ENCODE results near the gene LRIG1. TPM values are rescaled to one million over a fixed set of nuclear protein-coding genes. Genes with fewer than 3 reads are reported as not detected.

LRIG1 gene
- total and polyA plus RNA-seq, 10 of the 15 experiments (the other 5 are each of a cell fraction or from before 2014, with no cell fraction given) = 0.84 to 16.4 (median 8.1) TPM

DNA sequence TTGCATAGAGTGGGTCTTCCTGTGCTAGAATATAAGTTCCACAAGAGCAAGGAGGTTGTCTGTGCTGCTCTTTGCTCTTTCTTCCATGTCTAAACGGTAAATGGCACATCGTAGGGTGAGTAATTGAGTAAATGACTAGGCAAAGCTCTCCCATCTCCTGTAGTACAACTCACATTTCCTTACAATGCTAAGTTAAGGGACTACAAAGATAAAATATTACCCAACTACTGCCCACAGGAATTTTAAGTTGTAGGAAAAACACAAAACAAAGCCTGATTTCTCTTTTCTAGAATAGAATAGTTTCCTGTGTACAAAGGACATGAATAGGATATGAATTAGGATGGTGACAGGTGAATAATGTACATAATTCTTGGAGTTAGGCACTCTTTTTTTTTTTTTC is 19.9 kb upstream of the LRIG1 start (continued):
- TF ChIP-seq, protein P1, sequence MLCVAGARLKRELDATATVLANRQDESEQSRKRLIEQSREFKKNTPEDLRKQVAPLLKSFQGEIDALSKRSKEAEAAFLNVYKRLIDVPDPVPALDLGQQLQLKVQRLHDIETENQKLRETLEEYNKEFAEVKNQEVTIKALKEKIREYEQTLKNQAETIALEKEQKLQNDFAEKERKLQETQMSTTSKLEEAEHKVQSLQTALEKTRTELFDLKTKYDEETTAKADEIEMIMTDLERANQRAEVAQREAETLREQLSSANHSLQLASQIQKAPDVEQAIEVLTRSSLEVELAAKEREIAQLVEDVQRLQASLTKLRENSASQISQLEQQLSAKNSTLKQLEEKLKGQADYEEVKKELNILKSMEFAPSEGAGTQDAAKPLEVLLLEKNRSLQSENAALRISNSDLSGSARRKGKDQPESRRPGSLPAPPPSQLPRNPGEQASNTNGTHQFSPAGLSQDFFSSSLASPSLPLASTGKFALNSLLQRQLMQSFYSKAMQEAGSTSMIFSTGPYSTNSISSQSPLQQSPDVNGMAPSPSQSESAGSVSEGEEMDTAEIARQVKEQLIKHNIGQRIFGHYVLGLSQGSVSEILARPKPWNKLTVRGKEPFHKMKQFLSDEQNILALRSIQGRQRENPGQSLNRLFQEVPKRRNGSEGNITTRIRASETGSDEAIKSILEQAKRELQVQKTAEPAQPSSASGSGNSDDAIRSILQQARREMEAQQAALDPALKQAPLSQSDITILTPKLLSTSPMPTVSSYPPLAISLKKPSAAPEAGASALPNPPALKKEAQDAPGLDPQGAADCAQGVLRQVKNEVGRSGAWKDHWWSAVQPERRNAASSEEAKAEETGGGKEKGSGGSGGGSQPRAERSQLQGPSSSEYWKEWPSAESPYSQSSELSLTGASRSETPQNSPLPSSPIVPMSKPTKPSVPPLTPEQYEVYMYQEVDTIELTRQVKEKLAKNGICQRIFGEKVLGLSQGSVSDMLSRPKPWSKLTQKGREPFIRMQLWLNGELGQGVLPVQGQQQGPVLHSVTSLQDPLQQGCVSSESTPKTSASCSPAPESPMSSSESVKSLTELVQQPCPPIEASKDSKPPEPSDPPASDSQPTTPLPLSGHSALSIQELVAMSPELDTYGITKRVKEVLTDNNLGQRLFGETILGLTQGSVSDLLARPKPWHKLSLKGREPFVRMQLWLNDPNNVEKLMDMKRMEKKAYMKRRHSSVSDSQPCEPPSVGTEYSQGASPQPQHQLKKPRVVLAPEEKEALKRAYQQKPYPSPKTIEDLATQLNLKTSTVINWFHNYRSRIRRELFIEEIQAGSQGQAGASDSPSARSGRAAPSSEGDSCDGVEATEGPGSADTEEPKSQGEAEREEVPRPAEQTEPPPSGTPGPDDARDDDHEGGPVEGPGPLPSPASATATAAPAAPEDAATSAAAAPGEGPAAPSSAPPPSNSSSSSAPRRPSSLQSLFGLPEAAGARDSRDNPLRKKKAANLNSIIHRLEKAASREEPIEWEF (IDR thresholded peaks at IDR 0.05; ENCODE audit: insufficient replicate concordance, low read depth, low read length) = no peak
- TF ChIP-seq KLF5 (IDR thresholded peaks at IDR 0.05; ENCODE audit: partially characterized antibody) = no peak

DNA sequence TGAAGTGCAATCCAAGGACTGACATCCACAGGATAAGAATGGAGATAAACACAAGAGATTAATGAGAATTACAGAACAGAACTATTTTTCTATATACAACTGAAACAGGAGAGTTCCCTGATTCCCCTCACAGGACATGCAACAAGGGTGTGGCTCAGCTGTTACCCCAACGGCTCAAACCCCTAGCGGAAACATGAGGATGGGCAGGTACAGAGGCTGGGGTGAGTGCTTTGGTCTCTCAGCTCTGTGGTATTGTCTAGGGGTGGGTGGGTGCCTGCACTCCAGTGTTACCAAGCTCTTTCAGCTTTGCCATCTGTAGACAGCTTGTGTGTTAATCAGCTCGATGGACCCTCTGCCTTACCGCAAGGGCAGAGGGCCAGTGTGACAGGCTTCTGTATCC is 17.8 kb upstream of the LRIG1 start:
- CTCF ChIA-PET = no interaction called here
- no TSS peak for BruUV-seq (replicated peaks)
- no peaks in the 10 kb centered on the region for H3K79me2 ChIP-seq (ENCODE audit: control insufficient read depth, insufficient read depth, low read length)
- TF ChIP-seq TARDBP (IDR thresholded peaks at IDR 0.05; ENCODE audit: borderline replicate concordance) (no peak), BRCA1 (IDR thresholded peaks at IDR 0.05; ENCODE audit: low read depth, low read length) (no peak), CBX3 (IDR thresholded peaks at IDR 0.05; ENCODE audit: borderline replicate concordance, low read depth) (no peak), RFX5 (IDR thresholded peaks at IDR 0.05; ENCODE audit: low read depth, low read length) (no peak), SPI1 (IDR thresholded peaks at IDR 0.05; ENCODE audit: borderline replicate concordance, insufficient read depth, low read depth, low read length) (no peak), FOS (IDR thresholded peaks at IDR 0.05; ENCODE audit: borderline replicate concordance, extremely low read depth, insufficient read length) (no peak), BACH1 (IDR thresholded peaks at IDR 0.05; ENCODE audit: borderline replicate concordance) (no peak), SREBF1 (IDR thresholded peaks at IDR 0.05; ENCODE audit: low read length) (no peak), JUND (IDR thresholded peaks at IDR 0.05; ENCODE audit: low read depth, low read length) (no peak)
- TF ChIP-seq, protein P2, sequence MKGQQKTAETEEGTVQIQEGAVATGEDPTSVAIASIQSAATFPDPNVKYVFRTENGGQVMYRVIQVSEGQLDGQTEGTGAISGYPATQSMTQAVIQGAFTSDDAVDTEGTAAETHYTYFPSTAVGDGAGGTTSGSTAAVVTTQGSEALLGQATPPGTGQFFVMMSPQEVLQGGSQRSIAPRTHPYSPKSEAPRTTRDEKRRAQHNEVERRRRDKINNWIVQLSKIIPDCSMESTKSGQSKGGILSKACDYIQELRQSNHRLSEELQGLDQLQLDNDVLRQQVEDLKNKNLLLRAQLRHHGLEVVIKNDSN (IDR thresholded peaks at IDR 0.05; ENCODE audit: borderline replicate concordance, extremely low read length, insufficient read depth, low read depth, low read length) = no peak
- H3K4me1 ChIP-seq (ENCODE audit: control insufficient read depth, insufficient read depth, low read length) = no peaks in the 10 kb centered on the region
- in situ Hi-C loops (cut with MboI) (no loop called here), intact Hi-C loops (cut with micrococcal nuclease; ENCODE audit: unreplicated experiment) (no loop called here)
- SMC1A ChIA-PET (ENCODE audit: uncharacterized antibody, unreplicated experiment) = interaction anchor here (0.6 kb wide), 1 partner anchor 11 kb away, joined by 3 read pairs; no protein-coding TSS in a partner anchor
- H3K9me3 ChIP-seq (replicated peaks; ENCODE audit: control insufficient read depth, insufficient read depth, low read length) = no peaks in the 10 kb centered on the region
- H3K9ac ChIP-seq (ENCODE audit: control insufficient read depth, insufficient read depth, low read length) = no peak overlapping the region
- ATAC-seq (no peak), FAIRE-seq (no peak), DNase-seq (ENCODE audit: low read depth, low spot score) (no peak)
- RAD21 ChIA-PET (ENCODE audit: unreplicated experiment) = no interaction called here
- 48% methylated on average over 4 of the region's 4 CpGs for WGBS (ENCODE audit: insufficient coverage, insufficient replicate concordance, low lambda C conversion rate, missing lambda C conversion rate)
- H2AFZ ChIP-seq (ENCODE audit: control insufficient read depth, low read depth, low read length) = no peak overlapping the region
- no peak overlapping the region for H3K4me3 ChIP-seq
- no peaks in the 10 kb centered on the region for H4K20me1 ChIP-seq (ENCODE audit: control insufficient read depth, insufficient read depth)
- H3K27me3 ChIP-seq (replicated peaks in 1 of 2; ENCODE audit: control insufficient read depth in 2 of 2, insufficient read depth in 2 of 2, low read length in 1 of 2) = no peaks in the 10 kb centered on the region; a peak in 1 of 4 replicates
- H3K4me2 ChIP-seq (ENCODE audit: control insufficient read depth, insufficient read depth) = no peak overlapping the region
- POLR2A ChIA-PET = no interaction called here
- H3K36me3 ChIP-seq (ENCODE audit: control insufficient read depth in 2 of 2, insufficient read depth in 2 of 2, low read length in 1 of 2) = no peaks in the 10 kb centered on the region
- H3K27ac ChIP-seq (ENCODE audit: control insufficient read depth, insufficient read depth) = no peak overlapping the region
